Motor neuron (in vitro differentiated cells): Measurements from ENCODE around the gene TFPT. TPM values are rescaled to one million over a fixed set of nuclear protein-coding genes. Genes with fewer than 3 reads are reported as not detected.
A peak's percentile ranks its signal among the peaks of the same experiment; 100 is the strongest.

Experiments used
- ATAC-seq, 8 experiments: fragments of 200-7000 bp; cut with Tn5 transposase; replicated peaks in 6 of 8; 2 replicates each; pipeline ENCODE4 v1.8.0; 2021; ENCODE audit warnings: mild to moderate bottlenecking in 8 of 8, moderate library complexity in 8 of 8
- H3K27ac ChIP-seq, 2 donors: fragments of 250-450 bp; sonication (Bioruptor Pico); 2 replicates each; pipeline ENCODE4 v1.9.0; 2021; ENCODE audit warnings: antibody characterized with exemption in 2 of 2, mild to moderate bottlenecking in 2 of 2, moderate library complexity in 1 of 2
- H3K4me1 ChIP-seq, 2 donors: fragments of 250-450 bp; sonication (Bioruptor Pico); replicated peaks in 1 of 2; 2 replicates each; pipeline ENCODE4 v1.6.1; 2021; ENCODE audit warnings: antibody characterized with exemption in 2 of 2, mild to moderate bottlenecking in 2 of 2, moderate library complexity in 1 of 2
- H3K4me3 ChIP-seq, 5 donors: fragments of 250-450 bp; sonication (Bioruptor Pico); 2 replicates each; pipeline ENCODE4 v1.9.0; 2021; ENCODE audit warnings: antibody characterized with exemption in 5 of 5, mild to moderate bottlenecking in 5 of 5, moderate library complexity in 4 of 5
- WGBS, 10 experiments: fragments of 450-650 bp; shearing (Covaris generic); methylation state at CpG; one replicate each; pipeline ENCODE4 v1.0.0; 2022; 5-methylcytosine and 5-hydroxymethylcytosine counted together
- in situ Hi-C, 9 experiments: fragments of 400-800 bp; cut with MboI; loops; one replicate each; pipeline ENCODE4 v1.15.0; 2021; ENCODE audit warnings: low sequenced_read_pairs in 9 of 9, low pct_unique_long_range_greater_than_20kb in 2 of 9; ENCODE audit not compliant: unreplicated experiment in 9 of 9
- total RNA-seq, 8 experiments: library from RNA; unstranded; fragments of 300-600 nt; gene quantifications; 2 replicates each; pipeline versions ENCODE4 v1.2.3 to v1.2.4, GENCODE V29; 2022

The TFPT gene, protein sequence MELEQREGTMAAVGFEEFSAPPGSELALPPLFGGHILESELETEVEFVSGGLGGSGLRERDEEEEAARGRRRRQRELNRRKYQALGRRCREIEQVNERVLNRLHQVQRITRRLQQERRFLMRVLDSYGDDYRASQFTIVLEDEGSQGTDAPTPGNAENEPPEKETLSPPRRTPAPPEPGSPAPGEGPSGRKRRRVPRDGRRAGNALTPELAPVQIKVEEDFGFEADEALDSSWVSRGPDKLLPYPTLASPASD
- total RNA-seq = 10 to 100 TPM; 14.9 to 34.7 (median 20.8) TPM

- in situ Hi-C loops = no loop called here
- Histone ChIP-seq H3K4me1 (peaks cover 5 to 11% of the 10 kb centered on the region in 2 donors), H3K4me3 (peak within 1 kb of the TSS; percentile 80 to 96 (median 88)), H3K27ac (peak within 1 kb of the TSS; percentile 95 to 97)
- WGBS, 10 experiments = 0 to 3% (median 0%) methylated on average over 2 to 37 of the region's 60 CpGs; no CpG with 5 or more reads in 1 of the 10 experiments
- peak; percentile 92 to 96 (median 95) for ATAC-seq
Measured at GRCh38 chr19:54115109-54116063, at the start of gene TFPT, which contains the start of gene PRPF31. TSS of gene TFPT (minus strand) at chr19:54115657. CDS start at chr19:54115269, 388 bp downstream. TSS of gene PRPF31 (plus strand) at chr19:54115754. CDS start at chr19:54118279, 2,525 bp downstream.

- 80 to 100% (median 91%) methylated on average over 2 to 14 of the region's 25 CpGs; no CpG with 5 or more reads in 5 of the 10 experiments for WGBS, 10 experiments
- in situ Hi-C loops = loop anchor here in 1 of 9 experiments (10.0 kb wide), 1 partner anchor 70 kb away; no protein-coding TSS in a partner anchor
Measured at GRCh38 chr19:54165222-54165621, 49.8 kb upstream of the TFPT start.

DNA sequence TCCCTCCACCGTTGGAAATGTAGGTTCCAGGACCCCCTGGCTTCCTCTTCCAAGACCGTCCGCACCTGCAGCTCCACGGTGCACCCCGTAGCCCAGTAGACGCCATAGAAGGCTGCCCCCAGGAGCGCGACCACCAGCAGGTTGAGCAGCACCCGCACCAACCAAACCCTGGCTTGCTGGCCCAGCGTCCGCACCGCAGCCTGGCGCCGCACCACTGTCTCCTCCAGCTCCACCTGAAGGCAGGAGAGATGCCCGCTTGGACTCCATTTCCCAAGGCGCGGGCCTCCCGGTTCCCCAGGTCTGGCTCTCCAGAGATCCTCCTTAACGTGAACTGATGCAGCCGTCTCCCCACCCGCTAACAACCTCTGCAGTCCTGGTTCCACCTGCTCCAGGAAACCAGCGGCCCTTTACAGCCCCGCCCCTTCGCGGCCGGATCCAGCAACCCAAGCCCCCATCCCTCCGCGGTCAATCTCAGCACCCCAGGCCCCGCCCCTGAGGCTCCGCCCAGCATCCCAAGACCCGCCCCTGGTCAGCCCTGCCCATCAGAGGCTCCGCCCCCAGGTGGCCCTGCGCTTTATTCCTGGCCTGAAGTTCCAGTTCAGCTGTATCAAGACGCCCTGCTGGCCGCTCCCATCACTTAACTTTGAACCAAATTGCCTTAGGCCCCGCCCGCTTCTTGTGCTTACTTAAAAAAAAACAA, 49.1 kb upstream of the TFPT start:
- peak overlapping the region in 3 of 5 donors; percentile 3 to 25 (median 9) for H3K4me3 ChIP-seq
- peak in 4 of 8 experiments; percentile 13 to 36 (median 24) for ATAC-seq
- peaks cover 2 to 14% of the 10 kb centered on the region in 2 donors for H3K4me1 ChIP-seq
- in situ Hi-C loops = loop anchor here in 1 of 9 experiments (10.0 kb wide), 1 partner anchor 70 kb away; no protein-coding TSS in a partner anchor
- no peak overlapping the region for H3K27ac ChIP-seq
- WGBS, 10 experiments = 0 to 72% (median 17%) methylated on average over 2 to 14 of the region's 37 CpGs; no CpG with 5 or more reads in 2 of the 10 experiments

More at GRCh38 chr19:54165222-54165621, 49.8 kb upstream of the TFPT start:
- peaks cover 2 to 14% of the 10 kb centered on the region in 2 donors for H3K4me1 ChIP-seq
- H3K4me3 ChIP-seq = no peak overlapping the region
- H3K27ac ChIP-seq = no peak overlapping the region
- ATAC-seq = no peak

DNA sequence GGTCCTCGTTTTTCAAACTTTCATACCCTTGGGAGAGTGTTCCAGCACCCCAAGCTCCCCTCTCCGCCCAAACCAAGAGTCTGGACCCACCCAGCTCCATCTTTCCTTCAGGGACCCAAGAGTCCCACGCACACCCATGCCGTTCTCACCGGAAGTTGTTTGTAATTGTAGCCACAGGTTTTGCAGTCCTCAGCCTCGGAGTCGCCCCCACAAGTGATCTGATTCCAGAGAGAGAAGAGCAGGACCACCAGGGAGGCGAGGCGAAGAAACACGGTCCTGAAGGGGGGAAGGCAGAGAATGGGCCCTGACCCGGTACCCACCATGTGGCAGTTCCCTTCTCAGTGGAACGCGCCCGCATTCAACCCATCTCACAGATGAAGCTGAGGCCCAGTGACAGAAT, 47.4 kb upstream of the TFPT start:
- Histone ChIP-seq H3K27ac (no peak overlapping the region), H3K4me1 (peaks cover 8 to 15% of the 10 kb centered on the region in 2 donors), H3K4me3 (peak overlapping the region in 2 of 5 donors; percentile 42 to 45)
- WGBS, 10 experiments = 56 to 100% (median 85%) methylated on average over 2 to 10 of the region's 14 CpGs; no CpG with 5 or more reads in 3 of the 10 experiments
- ATAC-seq = no peak
- in situ Hi-C loops = loop anchor here in 1 of 9 experiments (10.0 kb wide), 1 partner anchor 72 kb away; no protein-coding TSS in a partner anchor

DNA sequence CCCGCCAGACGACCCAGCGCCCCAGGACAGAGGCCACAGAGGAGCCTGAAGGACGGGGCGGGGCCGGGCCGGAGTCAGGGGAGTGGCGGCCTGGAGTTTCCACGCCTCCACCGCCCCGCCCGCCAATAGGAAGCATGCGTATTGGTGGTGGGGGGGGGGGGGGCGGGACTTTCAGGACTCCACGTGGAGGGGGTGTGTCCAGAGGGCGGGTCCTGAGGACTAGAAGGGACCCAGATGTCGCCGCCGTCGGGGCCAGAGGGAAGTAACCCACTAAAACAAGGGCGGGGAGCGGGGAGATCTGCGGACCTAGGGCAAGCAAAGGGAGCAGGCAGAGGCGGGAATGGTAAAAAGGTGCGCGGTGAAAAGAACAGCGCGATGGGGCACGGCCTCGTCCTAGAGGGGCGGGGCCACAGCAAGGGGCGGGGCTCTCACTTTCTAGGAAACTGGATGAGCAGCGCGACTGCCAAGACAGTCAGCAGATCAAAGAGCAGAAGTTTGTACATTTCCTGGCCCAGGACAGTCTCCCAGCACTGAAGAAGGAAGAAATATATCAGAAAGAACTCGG, 46.9 kb upstream of the TFPT start:
- H3K27ac ChIP-seq = no peak overlapping the region
- ATAC-seq = peak in 7 of 8 experiments; percentile 1 to 21 (median 4)
- H3K4me3 ChIP-seq = peak overlapping the region; percentile 20 to 45 (median 41)
- in situ Hi-C loops = loop anchor here in 1 of 9 experiments (10.0 kb wide), 1 partner anchor 72 kb away; no protein-coding TSS in a partner anchor
- WGBS, 10 experiments = 0% methylated on average over 1 to 5 of the region's 35 CpGs; no CpG with 5 or more reads in 8 of the 10 experiments
- peaks cover 8 to 15% of the 10 kb centered on the region in 2 donors for H3K4me1 ChIP-seq

GRCh38 chr19:54160854-54161253, 45.4 kb upstream of the TFPT start:
- Histone ChIP-seq H3K4me1 (peaks cover 8 to 15% of the 10 kb centered on the region in 2 donors), H3K27ac (peak overlapping the region; percentile 68 to 82), H3K4me3 (peak overlapping the region; percentile 45 to 66 (median 57))
- in situ Hi-C loops = loop anchor here in 1 of 9 experiments (10.0 kb wide), 1 partner anchor 74 kb away; no protein-coding TSS in a partner anchor
- no peak for ATAC-seq
- WGBS, 10 experiments = 0 to 79% (median 14%) methylated on average over 1 to 12 of the region's 13 CpGs; no CpG with 5 or more reads in 2 of the 10 experiments

- Histone ChIP-seq H3K4me1 (peaks cover 8 to 15% of the 10 kb centered on the region in 2 donors), H3K27ac (peak overlapping the region; percentile 68 to 82), H3K4me3 (peak overlapping the region; percentile 45 to 66 (median 57))
- in situ Hi-C loops = loop anchor here in 1 of 9 experiments (10.0 kb wide), 1 partner anchor 75 kb away; no protein-coding TSS in a partner anchor
- WGBS, 10 experiments = 0% methylated on average over 1 to 5 of the region's 28 CpGs; no CpG with 5 or more reads in 4 of the 10 experiments
- ATAC-seq = peak in 6 of 8 experiments; percentile 0 to 3 (median 1)
Measured at GRCh38 chr19:54160182-54160811, 44.8 kb upstream of the TFPT start.

- peak within 1 kb of the TSS; percentile 69 to 96 (median 83) for H3K4me3 ChIP-seq
- peaks cover 8 to 15% of the 10 kb centered on the region in 2 donors for H3K4me1 ChIP-seq
- WGBS, 10 experiments = 0 to 4% (median 0%) methylated on average over 4 to 23 of the region's 72 CpGs; no CpG with 5 or more reads in 3 of the 10 experiments
- peak; percentile 84 to 94 (median 90) for ATAC-seq
- H3K27ac ChIP-seq = peak within 1 kb of the TSS; percentile 83 to 94
- in situ Hi-C loops = loop anchor here in 1 of 9 experiments (10.0 kb wide), 1 partner anchor 75 kb away; no protein-coding TSS in a partner anchor
Measured at GRCh38 chr19:54159352-54160181, 44.1 kb upstream of the TFPT start, which contains the start of gene LENG1. TSS of gene LENG1 (minus strand) at chr19:54159721. CDS start at chr19:54159695, 26 bp downstream.

DNA sequence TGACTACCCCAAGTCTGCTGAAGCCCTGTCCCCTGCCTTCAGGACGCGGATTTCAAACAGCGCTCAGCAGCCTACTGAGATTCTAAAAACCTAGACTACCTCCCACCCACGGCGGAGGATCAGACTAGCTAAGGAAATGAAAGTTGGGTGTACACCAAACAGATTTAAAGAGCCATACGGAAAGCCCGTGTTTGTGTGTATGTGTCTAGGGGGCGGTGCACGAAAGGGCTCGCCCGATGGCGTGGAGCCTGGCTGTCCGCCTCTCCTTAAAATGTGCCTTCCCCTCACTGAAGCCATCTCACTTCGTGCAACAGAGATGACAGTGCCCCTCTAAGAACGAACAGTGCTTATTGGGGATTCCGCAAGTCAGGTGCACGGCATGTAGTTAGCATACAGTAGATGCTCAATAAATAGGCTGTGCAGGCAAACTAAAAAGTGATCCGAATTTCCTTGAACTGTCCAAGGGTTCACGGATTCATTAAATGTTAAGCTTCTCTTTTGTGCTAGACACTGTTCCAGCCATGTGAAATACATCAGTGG, 43.4 kb upstream of the TFPT start:
- Histone ChIP-seq H3K27ac (peak overlapping the region; percentile 83 to 94), H3K4me3 (peak overlapping the region; percentile 69 to 96 (median 83)), H3K4me1 (peaks cover 8 to 15% of the 10 kb centered on the region in 2 donors)
- WGBS, 10 experiments = 5 to 47% (median 19%) methylated on average over 1 to 16 of the region's 19 CpGs; no CpG with 5 or more reads in 2 of the 10 experiments
- peak in 2 of 8 experiments; percentile 3 for ATAC-seq
- in situ Hi-C loops = no loop called here

- in situ Hi-C loops = no loop called here
- WGBS, 10 experiments = 80 to 100% (median 86%) methylated on average over 1 to 2 of the region's 3 CpGs; no CpG with 5 or more reads in 6 of the 10 experiments
- no peak overlapping the region for H3K4me3 ChIP-seq
- H3K27ac ChIP-seq = no peak overlapping the region
- ATAC-seq = no peak
- H3K4me1 ChIP-seq = peaks cover 8 to 13% of the 10 kb centered on the region in 2 donors
Measured at GRCh38 chr19:54156953-54157352, 41.5 kb upstream of the TFPT start.
